HK-2 (cell line): ENCODE results near the gene CDCA5.
A peak's percentile ranks its signal among the peaks of the same experiment; 100 is the strongest.

ENCODE experiments used
- DNase-seq: peaks from one replicate; pipeline ENCODE4 v3.0.0-alpha.2; 2018; ENCODE audit not compliant: unreplicated experiment

Gene CDCA5

GRCh38 chr11:65071907-65072630 is 11.8 kb downstream of the CDCA5 start:
- no peak for DNase-seq

- peak; percentile 5 for DNase-seq
Observed at GRCh38 chr11:65069217-65069616, 14.6 kb downstream of the CDCA5 start.

GRCh38 chr11:65067446-65067845 is 16.4 kb downstream of the CDCA5 start:
- no peak for DNase-seq

- DNase-seq: no peak
Observed at GRCh38 chr11:65066805-65067291, 17.0 kb downstream of the CDCA5 start.

GRCh38 chr11:65066315-65066714 is 17.5 kb downstream of the CDCA5 start:
- no peak for DNase-seq

GRCh38 chr11:65065851-65066250 is 18.0 kb downstream of the CDCA5 start:
- no peak for DNase-seq

- no peak for DNase-seq
Observed at GRCh38 chr11:65064847-65065240, 19.0 kb downstream of the CDCA5 start.

GRCh38 chr11:65063532-65063931 is 20.3 kb downstream of the CDCA5 start:
- no peak for DNase-seq

- no peak for DNase-seq
Observed at GRCh38 chr11:65060913-65061408, 22.9 kb downstream of the CDCA5 start.

GRCh38 chr11:65059959-65060824 is 23.6 kb downstream of the CDCA5 start:
- DNase-seq: no peak

- no peak for DNase-seq
Observed at GRCh38 chr11:65059523-65059922, 24.3 kb downstream of the CDCA5 start.

GRCh38 chr11:65058419-65059054 is 25.3 kb downstream of the CDCA5 start, which contains the start of gene NAALADL1:
NAALADL1 (minus strand) TSS chr11:65058553; CDS start chr11:65058521, 32 bp downstream.
- no peak for DNase-seq

- no peak for DNase-seq
Observed at GRCh38 chr11:65058012-65058411, 25.8 kb downstream of the CDCA5 start.

- no peak for DNase-seq
Observed at GRCh38 chr11:65057526-65057925, 26.3 kb downstream of the CDCA5 start.

GRCh38 chr11:65056999-65057398 is 26.8 kb downstream of the CDCA5 start:
- no peak for DNase-seq

- no peak for DNase-seq
Observed at GRCh38 chr11:65055538-65055937, 28.3 kb downstream of the CDCA5 start.

- DNase-seq: no peak
Observed at GRCh38 chr11:65053827-65054508, 29.9 kb downstream of the CDCA5 start.

GRCh38 chr11:65051398-65051858 is 32.4 kb downstream of the CDCA5 start:
- DNase-seq: no peak

- DNase-seq: no peak
Observed at GRCh38 chr11:65047581-65048422, 36.0 kb downstream of the CDCA5 start.

GRCh38 chr11:65045728-65046127 is 38.1 kb downstream of the CDCA5 start:
- DNase-seq: no peak
